Jurkat, Clone E6-1 (cell line): ENCODE data around the gene TNIK.

Experiments used
- DNase-seq: peaks from one replicate; pipeline ENCODE4 v3.0.0-alpha.2; 2011; ENCODE audit warnings: low read depth, low spot score
- H3K4me3 ChIP-seq: 2 replicates; pipeline ENCODE4 v1.5.1; 2011; ENCODE audit warnings: mild to moderate bottlenecking, low read length, control low read depth, moderate library complexity

Gene TNIK

DNA sequence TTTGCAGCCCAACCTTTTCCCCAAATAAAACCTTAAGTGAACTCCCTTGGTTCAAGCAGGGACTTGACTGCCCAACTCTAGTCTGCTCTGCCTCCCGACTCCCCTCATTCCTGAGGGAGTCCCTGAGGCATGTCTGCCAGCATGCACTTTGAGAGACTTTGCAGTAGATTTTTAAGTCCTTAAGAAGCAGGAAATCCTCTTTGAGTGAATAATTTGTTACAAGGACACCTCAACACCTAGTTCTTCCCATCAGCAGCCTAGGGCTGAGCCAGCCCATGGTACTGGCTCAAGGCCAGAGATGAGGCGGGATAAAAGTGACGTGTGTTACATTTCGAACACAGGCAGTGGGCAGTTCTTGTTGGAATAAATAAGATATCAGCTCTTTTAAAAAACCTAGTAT is 229.3 kb downstream of the TNIK start:
- DNase-seq: no peak
- H3K4me3 ChIP-seq: no peak overlapping the region

DNA sequence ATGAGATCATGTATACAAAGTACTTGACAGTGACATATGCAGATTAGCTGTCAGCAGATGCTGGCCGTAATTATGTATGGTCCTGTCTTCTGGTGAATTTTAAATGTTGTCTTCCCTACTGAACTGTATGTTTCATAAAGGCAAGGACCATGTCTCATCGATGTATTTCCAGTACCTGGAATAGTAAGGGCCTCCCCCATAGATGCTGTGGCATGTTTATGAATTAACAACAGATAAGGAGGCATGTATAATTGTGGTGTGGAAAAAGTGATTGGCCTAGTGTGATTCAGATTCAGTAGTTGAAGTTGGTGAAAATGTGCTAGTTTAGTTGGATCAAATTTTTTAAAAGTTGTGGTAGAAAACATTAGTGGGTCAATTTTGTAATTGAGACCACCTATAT is 231.0 kb downstream of the TNIK start:
- no peak overlapping the region for H3K4me3 ChIP-seq
- DNase-seq: no peak

DNA sequence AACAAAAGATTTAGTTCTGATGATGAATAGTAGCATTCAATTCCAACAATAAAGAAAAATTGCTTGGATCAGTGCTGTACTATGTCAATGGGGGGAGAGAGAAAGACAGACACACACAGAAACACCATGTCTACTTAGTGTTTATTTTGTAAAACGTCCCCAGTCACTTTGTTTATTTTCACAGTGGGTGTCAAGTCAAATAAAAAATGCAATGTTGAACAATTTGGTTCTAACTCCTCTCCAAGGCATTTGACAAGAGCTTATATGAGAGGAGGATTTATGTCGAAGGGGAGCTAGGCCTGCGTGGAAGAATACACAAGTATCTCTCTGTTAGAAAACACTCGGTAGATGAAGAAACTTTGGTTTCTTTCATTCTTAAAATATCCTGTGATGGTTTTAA is 232.0 kb downstream of the TNIK start:
- no peak for DNase-seq
- no peak overlapping the region for H3K4me3 ChIP-seq

DNA sequence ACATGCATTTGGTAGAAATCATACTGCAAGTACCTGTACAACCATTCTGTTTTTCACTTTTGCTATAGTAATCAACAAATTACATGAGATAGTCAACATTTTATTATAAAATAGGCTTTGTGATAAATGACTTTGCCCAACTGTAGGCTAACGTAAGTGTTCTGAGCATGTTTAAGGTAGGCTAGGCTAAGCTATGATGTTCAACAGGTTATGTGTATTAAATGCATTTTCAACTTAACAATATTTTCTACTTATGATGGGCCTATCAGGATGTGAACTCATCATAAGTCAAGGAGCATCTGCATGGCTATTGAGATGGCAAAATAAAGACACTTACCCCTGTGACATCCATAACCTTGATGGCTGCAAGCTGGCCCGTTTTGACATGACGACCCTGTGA is 232.4 kb downstream of the TNIK start:
- H3K4me3 ChIP-seq: no peak overlapping the region
- DNase-seq: no peak

DNA sequence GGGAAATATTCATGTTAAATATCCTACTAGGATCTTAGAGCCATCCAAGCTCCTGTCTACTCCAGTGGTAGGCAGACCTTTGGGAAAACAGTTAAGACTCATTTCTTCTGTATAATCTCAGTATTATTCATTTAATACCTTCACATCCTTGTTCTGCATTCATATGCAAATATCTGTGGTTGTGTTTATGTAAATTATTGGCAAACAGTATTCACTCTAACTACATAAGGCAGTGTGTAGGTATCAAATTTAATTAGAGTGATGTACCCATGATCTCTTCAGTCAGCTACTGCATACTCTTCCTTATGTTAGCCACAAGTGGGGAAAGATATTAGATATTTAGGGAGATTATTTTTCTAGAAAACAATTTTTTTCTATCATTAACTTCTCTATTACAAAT is 232.8 kb downstream of the TNIK start:
- H3K4me3 ChIP-seq: no peak overlapping the region
- no peak for DNase-seq

DNA sequence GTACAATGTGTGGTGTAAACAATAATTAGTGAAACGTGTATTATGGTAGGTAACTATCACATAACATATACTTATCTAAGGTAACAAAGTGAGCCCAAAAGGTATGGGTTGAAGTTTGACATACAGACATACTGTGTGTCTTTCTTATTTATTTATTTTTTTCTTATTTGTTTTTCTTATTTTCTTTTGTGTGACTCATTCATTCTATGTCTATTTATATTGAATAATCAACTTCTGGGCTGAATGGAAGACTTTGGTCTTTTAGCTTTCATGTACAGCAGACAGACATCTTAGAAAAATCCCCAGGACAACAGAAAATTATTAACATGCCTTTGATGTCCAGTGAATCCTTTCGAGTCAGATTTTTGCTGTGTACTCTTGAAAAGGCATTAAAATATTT is 233.4 kb downstream of the TNIK start:
- H3K4me3 ChIP-seq: no peak overlapping the region
- no peak for DNase-seq

DNA sequence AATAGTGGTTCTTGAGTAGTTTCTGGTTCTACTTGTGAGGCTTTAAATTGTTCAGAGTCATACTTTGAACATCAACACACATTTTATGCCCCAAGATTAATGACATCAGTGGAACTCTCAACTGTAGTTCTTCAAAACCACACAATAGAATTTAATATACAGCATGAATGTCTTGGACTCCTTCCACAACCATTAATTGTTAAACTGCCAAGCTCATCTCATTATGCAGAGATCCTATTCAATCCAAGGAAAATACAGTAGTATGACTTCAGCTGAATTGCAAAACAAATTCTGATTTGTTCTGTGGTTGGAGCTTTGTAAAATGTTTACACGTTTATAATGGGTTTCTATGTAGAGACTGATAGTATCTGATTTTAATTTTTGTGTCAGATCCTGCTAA is 234.5 kb downstream of the TNIK start:
- DNase-seq: no peak
- H3K4me3 ChIP-seq: no peak overlapping the region

DNA sequence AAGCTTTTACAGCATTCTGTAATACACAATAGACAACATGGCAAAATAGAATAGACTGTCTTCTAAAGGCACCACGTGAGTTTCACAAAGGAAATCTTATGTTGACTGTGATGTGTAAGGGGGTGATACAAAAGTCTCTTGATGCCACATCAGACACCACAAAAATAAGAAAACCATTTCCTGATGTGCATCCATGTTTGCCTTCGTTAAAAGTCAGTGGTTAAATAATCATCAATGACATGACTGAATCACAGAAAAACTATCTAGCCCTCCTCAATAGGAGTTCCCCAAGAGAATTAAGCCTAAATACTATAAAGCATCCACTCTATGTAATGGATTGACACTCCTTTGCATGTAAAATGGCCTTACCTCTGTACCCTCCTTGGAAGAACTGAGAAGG is 235.0 kb downstream of the TNIK start:
- H3K4me3 ChIP-seq: no peak overlapping the region
- DNase-seq: peak; percentile 24

DNA sequence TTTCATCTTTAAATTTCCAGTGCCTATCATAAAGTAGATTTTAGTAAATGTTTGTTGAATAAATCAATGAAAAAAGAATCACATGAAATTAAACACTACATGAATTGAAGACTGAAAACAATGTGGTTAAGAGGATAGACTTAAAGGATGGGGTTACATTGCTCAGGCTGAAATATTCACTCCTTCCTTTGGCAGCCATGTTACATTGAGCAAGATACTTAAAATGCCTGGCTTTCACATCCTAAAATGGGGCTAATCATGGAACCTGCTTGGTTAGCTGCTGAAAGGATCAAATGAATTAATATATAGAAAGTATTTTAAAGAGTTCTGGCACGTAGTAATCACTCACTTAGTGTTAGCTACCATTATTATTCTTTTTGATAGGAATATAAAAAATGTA is 236.8 kb downstream of the TNIK start:
- DNase-seq: no peak
- no peak overlapping the region for H3K4me3 ChIP-seq

DNA sequence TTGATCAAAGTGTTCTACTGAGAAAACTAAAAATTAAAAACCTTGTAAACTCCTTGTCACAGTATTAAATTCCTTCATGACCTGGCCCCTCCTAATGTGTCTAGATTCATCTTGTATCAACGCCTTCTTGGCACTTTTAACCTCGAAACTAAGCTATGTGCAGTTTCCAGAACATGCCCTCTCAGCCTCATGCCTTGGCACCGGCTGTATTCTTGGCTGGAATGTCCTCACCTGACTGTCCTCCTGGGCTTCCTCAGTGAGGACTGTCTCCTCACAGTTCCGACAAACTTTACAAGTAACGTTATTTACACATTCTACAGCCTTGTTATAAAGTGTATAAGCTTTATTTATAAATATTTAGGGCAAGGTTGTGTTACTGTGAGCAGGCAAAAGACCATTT is 237.2 kb downstream of the TNIK start:
- DNase-seq: no peak
- H3K4me3 ChIP-seq: no peak overlapping the region

DNA sequence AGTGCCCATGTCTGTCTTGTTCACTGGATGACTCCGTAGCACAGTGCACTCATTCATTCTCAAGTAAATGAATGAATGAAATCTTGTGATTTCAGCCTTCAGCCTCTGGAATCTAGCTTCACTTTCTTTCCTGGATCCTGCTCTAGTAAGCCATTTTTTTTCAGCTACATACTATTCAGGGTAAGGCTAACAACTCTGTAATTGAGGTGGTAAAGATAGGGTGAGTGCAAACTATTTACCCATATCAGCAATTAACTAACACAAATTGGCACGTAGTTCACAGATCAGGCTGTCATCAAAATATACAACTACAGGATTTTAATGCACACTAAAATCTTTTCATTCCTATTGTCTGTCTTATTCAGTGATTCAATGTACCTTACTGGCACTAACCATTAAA is 238.6 kb downstream of the TNIK start:
- no peak overlapping the region for H3K4me3 ChIP-seq
- no peak for DNase-seq

DNA sequence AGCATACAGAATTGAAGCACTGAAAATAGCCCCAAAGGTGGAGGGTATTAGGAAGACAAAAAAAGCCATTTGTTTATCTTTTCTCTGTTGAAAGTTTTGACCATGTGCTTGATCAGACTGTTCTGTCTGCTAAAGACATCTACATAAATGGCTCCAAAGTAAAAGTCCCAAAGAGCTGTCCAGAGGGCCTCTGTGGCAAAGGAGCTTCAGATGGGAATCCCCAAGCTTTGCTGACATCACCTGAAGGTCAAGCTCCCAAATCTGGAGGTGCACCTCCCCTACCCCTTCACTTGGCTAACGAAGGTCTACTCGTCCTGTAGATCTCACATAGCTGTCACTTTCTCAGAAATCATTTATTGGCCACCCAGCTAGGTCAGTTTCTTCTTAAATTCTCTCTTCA is 239.1 kb downstream of the TNIK start:
- H3K4me3 ChIP-seq: no peak overlapping the region

DNA sequence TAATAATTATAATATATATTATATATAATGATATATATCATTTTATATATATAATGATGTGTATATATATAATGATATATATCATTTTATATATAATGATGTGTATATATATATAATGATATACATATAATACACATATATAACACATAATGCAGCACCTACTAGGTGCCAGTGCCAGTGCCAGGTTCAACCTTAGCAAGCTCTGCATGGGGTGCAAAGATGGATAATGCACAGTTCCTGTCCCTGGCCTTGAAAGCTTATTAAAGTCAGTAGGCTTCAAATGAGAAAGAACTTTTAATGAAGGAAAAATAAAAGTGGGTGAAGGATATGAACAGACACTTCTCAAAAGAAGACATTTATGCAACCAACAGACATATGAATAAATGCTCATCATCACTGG is 240.9 kb downstream of the TNIK start:
- no peak for DNase-seq
- no peak overlapping the region for H3K4me3 ChIP-seq

More for the DNA sequence above, 239.1 kb downstream of the TNIK start:
- no peak for DNase-seq

DNA sequence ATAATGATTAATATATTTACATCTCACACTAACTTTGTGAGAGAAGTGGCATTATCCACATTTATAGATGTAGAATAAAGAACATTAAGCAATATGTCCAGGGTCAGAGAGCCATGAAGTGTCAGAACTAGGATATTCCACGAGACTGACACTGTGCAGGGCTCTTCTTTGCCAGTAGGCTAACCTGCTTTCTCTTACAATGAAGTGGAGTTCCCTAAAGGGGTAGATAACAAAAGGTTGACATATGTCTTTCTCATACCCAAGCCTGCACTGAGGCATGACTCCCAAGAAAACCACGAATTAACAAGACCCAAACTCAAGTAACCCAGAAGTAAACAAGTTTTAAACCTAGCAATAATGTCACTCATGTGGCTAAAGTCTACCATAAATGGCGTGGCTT is 242.1 kb downstream of the TNIK start:
- no peak for DNase-seq

DNA sequence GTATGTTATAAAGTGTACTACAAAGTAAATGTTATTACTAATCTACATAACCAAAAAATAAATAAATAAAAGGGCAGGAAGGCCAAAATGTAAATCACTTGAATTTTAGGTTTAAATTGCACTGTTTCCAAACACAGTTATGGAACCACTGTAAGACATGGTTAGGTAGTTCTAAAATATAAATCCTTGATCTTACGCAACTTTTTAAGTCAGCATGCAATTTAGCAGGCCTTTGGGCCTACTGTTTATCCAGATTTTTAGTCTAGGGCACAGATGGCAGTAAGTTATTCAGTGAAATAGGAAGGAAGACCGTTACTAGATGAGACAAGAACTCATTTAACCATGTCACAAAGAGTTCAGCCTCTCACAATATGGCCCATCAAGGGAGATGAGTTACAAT is 246.3 kb downstream of the TNIK start:
- no peak for DNase-seq

More for the DNA sequence above, 242.1 kb downstream of the TNIK start:
- no peak overlapping the region for H3K4me3 ChIP-seq

DNA sequence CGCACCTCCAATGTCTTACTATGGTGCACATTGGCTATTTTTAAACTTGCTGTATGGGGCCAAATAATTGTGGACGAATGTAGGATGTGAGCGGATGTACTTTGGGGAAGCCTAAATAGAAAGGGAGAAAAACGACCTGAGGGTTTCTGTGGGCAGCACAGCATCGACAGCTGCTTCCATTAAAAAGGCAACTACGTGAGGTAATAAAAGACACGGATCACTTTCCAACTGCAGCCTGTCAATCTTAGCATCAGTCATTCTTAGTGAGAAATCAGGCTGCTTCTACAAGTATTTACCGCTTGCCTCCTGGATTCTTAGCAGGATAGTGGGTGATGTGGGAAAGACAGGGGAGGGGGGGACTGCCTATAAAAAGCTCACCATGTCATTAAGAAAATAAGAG is 247.0 kb downstream of the TNIK start:
- no peak for DNase-seq
- no peak overlapping the region for H3K4me3 ChIP-seq

More for the DNA sequence above, 246.3 kb downstream of the TNIK start:
- H3K4me3 ChIP-seq: no peak overlapping the region

DNA sequence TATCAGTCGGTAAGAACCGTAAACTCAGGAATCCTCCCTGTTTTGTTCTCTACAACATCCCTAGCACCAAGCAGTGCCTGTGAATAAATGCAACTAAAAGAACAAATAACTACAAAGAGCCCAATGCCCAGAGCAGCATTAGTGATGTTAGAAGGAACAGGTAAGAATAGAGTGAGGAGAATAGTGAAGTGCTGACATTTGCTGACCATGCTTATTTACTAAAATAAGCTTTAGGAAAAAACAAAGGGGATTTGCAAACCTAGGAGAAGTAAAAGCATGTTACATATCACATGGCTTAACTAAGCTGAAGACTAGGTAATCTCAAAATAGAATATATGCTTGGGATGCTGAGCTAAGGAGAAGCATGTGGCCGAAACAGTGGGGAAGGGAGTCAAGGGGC is 247.6 kb downstream of the TNIK start:
- no peak overlapping the region for H3K4me3 ChIP-seq
- no peak for DNase-seq

DNA sequence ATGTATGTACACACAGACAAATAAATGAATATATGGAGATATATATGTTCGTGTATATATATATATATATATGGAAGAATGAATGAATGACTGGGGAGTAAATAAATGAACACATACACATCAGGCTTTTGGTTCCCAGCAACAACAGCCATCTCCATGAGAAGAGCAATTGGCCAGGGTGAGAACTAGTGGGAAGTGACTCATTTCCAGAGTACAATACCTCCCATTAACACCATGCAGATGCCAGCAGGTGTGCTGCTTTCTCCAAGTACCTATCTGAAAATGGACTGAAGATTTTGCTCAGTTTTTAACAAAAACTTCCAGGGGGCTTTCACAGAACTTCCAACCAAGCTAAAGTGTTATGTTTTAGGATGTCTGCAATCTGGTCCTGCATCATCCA is 253.9 kb downstream of the TNIK start:
- no peak for DNase-seq
- no peak overlapping the region for H3K4me3 ChIP-seq

DNA sequence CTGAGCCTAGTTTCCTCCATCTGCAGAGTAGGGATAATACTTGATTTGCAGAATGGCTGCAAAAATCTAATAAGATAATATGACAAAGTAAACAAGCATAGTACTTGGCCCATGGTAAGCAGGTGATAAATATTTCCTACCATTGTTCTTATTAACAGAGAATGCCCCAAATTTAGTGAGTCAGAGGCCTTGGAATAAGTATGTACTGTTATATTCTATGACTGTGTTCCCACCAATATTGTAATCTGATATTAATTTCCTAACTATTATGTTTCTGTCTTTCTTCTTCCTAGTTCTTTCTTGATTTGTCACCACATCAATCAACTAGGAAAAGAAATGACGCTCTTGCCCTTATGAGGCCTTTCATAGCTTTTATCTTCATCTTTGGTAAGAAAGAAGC is 255.3 kb downstream of the TNIK start:
- DNase-seq: no peak
- H3K4me3 ChIP-seq: no peak overlapping the region

DNA sequence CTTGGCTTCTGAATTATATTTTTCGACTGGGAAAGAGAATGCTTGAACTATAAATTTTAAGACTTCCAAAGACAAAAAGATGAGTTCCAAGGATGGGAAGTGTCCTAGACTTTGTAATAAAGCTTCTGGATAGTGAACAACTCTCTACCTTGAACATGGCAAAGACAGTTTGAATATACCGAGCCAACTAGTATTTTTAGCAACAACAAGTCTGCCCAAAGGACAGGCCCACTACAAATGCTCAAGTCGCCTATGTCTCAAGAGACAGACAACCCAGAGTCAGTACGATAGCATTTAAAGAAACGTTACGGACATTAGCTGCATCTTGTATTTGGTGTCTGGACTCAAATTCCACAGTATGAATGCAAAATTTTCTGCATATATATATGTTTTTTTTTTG is 258.4 kb downstream of the TNIK start:
- no peak for DNase-seq
- H3K4me3 ChIP-seq: no peak overlapping the region

DNA sequence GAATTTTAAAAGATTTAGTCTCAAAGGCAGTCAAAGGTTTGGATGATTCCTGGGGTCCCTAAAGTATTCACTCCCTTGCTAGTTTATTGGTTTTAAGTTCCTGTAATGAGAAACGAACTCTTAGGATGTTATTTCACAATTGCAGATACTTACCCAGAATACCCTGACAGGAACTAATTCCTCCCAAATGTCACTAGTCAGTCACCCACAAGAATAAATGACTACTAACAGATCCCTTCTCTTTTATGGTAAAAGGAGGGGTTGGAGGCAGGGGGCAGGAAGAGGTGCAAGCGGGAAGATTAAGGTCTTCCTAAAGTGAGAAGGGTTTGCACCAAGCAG is 259.5 kb downstream of the TNIK start:
- DNase-seq: no peak
- no peak overlapping the region for H3K4me3 ChIP-seq

DNA sequence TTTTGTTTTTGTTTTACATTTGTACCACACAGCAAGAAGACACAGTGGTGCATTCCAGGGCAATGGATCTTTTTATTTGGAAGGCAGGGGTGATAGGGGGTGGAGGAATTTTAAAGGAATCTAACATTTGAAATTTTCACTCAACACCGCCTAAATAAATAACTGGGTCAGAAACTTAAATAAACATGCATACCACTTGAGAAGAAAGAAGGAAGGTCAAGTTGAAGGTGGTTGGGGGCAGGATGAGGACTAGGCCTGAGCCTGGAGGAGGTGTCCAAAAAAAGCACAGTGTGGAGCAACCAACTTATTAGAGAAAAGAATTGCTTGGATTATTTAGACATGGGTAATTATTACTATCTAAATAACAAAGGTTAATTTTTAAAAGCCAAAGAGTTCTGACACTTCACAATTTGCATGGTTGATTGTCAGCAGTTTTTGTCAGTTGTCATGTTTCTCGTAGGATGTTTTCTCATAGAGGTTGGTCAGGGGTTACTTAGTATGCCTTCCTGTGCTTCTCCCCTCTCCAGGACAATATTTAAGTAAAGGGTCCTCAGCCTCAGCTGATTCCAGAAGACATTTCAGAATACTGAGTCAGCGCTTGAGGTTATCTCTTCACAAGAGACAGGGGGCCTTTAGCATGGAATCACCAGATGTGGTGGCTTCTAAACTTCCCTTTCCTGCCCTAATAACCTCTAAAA is 260.0 kb downstream of the TNIK start:
- H3K4me3 ChIP-seq: no peak overlapping the region
- DNase-seq: no peak
